Measurements from ENCODE around the gene PRR29.
A peak's percentile ranks its signal among the peaks of the same experiment; 100 is the strongest.
"Not testable (repeated sequence)": the region's sequence is repeated elsewhere in the genome, so short reads cannot be mapped to it uniquely, and the experiment has no call there.

The PRR29 gene

GRCh38 chr17:64015447-64015846, 17.3 kb downstream of the PRR29 start:
- DNase-seq (ENCODE audit: low read depth) = no peak

DNA sequence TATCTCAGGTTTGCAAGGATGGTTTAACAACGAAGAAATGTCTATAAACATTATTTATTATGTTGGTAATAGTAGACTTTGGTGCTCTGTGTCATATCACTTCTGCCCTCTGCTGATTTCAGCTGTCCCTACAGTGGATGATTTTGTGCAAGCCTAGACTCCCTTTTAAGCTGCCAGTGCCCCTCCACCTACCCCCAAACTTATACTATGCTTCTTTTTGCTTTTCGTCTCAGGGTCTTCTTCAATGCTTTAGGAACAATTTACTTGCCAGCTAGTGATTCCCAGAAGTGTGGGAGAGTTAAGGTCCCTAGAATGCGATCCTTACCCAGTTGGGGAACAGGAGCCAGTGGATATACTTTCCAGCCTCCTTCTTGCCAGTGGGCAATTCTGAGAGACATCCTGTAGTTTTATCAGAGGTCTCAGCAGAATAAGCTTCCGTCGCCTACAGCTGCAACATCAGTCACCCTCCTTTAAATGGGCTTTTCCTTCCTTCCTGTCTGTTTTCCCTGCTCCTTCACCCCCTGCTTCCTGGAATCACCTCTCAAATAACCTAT, 18.2 kb downstream of the PRR29 start:
- DNase-seq (ENCODE audit: low read depth) = no peak

GRCh38 chr17:64016974-64017373, 18.8 kb downstream of the PRR29 start:
- DNase-seq (ENCODE audit: low read depth) = no peak

- no peak for DNase-seq (ENCODE audit: low read depth)
Measured at GRCh38 chr17:64017381-64017980, 19.3 kb downstream of the PRR29 start.

DNA sequence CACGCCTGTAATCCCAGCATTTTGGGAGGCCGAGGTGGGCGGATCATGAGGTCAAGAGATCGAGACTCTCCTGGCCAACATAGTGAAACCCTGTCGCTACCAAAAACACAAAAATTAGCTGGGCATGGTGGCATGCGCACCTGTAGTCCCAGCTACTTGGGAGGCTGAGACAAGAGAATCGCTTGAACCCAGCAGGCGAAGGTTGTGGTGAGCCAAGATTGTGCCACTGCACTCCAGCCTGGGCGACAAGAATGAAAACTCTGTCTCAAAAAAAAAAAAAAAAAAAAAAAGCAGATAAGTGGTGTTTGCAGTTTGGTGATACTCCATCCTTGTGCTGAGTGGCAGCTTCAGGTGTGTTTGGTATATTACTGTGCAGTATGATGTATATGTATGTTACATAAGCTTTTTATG, 21.4 kb downstream of the PRR29 start:
- DNase-seq (ENCODE audit: low read depth) = not testable (repeated sequence)

DNA sequence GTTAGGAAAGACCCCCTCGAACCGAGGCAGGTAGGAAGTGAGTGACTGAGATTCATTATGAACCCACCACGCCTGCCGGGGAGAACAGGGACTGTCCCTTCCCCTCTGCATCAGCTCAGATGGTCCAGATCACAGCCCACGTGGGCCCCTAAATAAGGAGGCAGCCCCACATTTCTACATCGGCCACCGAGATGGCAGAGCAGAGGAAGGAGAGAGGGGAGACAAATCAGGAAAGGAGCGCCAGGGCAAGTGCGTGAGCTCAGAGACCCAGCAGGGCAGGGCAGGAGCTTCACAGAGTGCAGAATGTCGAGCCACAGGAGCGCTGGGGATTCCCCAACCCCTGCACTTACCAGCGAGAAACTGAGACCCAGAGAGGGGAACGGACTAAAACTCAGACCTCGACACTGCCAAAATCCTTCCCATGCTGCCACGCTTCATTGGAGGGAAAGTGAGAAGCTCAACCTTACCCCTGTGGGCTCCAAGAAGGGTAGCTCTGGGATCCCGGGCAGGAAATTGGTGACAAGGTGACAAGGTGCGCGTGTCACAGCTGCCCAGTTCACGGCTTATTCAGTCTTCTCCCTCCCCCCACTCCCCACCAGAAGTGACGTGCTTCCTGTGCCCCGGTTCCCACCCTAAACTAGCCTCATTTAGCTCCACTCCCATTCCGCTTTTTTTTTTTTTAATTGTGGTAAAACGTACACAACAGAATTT, 22.1 kb downstream of the PRR29 start, which contains the start of gene ICAM2:
TSS of gene ICAM2 (minus strand) at position 578 of the 711 bp plus-strand sequence. CDS start 13,942 bp downstream, outside the sequence.
- no peak for DNase-seq (ENCODE audit: low read depth)

GRCh38 chr17:64022611-64023063, 24.5 kb downstream of the PRR29 start:
- no peak for DNase-seq (ENCODE audit: low read depth)

DNA sequence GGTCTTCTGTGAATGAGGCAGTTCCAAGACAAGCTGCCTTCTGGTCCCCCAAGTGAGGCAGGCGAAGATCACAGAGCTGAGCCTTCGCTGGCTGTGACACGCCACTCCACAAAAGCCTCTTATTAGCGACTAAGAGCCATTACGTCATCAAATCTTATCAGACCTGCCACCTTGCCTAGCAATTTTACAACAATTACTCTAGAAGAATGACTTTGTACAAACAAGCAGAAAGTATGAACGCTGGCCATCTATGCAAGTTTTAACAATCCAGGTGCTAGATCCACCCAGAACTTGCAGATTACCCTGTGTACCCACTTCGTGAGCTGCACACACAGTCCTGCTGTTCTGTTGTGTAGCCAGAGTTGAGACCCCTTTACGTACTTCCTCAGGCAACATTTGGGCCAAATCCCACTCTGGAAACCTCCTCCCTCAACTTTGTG, 26.1 kb downstream of the PRR29 start:
- DNase-seq (ENCODE audit: low read depth) = no peak

GRCh38 chr17:64024781-64025731, 26.9 kb downstream of the PRR29 start:
- peak; percentile 27 for DNase-seq (ENCODE audit: low read depth)

DNA sequence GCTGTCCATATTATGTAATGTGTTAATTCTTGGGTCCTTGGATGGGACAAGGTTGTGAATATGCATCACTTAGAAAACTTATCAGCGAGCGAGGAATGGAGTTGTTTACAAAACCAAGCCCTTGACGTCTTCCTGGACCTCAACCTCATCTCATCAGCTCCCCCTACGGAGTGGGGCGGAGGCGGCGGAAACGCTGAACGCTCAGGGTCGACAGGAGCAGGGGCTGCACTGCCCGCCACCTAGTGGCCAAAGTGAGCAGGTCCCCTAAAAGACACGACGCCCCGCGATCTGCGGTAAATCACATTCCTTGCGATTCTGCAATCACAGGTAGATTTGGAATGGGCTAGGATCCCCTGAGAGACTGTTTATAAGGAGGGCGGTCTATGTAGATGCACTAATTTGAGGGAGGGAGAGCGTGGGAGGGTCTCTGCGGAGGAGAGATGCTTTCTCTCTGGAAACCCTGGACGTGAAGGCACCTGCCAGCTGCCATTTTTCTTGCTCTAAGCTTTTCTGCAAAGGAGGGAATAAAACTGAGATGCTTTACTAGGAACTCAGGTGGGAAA, 27.7 kb downstream of the PRR29 start:
- peak; percentile 66 for DNase-seq (ENCODE audit: low read depth)

DNA sequence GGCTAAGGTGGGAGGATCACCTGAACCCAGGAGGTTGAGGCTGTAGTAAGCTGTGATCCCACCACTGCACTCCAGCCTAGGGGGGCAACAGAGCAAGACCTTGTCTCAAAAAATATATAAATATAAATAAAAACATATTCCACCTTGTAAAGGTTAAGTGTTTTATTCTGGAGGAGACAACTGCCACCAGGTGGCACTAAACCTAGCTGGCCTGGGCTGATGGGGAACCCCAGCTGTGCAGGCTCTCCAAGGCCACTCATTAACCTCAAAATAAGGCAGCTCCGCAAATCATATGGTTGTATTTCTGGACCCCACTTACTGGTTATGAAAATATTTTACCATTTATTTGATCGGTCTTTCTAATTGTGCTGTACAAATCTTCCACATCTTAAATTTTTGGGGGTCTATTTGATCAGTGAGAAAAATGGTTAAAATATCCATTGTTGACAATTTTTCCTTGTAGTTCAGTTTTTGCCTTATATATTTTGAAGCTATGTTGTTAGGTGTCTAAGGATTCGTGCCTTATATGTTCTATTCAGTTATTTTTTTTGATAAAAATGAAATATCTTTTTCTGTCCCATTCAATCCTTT, 30.8 kb downstream of the PRR29 start:
- DNase-seq (ENCODE audit: low read depth) = peak; percentile 66

DNA sequence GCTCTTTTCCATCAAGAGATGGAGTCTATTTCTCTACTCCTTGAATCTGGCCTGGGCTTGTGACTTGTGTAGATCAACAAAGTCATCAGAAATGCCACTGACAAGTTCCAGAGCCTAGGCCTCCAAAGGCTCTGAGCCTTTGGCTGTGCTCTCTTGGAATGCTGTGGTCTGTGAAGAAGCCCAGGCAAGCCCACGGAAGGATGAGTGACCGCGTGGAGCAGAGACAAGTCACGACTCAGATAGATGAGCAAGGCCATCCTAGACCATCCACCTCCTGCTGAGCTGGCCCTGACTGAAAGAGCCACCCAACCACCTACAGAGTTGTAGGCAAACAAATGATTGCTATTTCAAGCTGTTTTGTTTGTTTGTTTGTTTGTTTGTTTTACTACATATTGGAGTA, 33.9 kb downstream of the PRR29 start:
- DNase-seq (ENCODE audit: low read depth) = peak; percentile 55

DNA sequence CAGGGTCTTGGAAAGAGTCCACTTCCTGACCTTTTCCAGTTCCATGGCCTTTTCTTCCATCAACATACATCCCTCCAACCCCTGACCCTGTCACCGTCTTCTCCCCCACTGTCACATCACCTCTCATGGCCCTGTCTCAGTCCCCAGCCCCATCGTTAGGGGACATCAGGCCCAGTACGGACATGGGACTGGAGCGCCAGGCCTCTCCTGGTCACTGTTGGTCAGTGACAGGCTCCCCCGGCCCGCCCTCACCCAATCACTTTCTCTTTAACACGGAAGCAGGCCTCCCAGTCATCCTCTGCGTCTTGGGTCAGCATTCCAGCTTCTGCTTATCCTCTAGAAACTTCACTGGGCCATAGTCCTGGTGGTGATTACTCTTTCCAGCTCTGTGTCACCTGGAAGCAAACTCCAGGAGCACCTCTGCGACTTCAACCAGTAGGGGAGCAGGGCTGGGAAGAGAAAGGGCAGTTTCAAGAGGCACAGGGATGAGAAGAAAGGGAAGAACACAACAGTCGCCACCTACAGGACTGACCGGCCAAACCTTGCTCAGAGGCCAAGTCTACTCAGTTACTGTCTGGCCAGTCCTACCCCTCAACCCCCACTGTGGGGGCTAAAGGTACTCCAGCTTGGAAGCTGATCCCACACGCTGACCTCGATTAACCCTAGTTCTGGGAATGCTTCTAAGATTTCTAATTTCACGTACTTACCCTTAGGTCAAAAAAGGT, 38.2 kb downstream of the PRR29 start:
- no peak for DNase-seq (ENCODE audit: low read depth)

GRCh38 chr17:64037180-64037579, 39.0 kb downstream of the PRR29 start:
- DNase-seq (ENCODE audit: low read depth) = no peak

- no peak for DNase-seq (ENCODE audit: low read depth)
Measured at GRCh38 chr17:64037802-64038201, 39.7 kb downstream of the PRR29 start.

DNA sequence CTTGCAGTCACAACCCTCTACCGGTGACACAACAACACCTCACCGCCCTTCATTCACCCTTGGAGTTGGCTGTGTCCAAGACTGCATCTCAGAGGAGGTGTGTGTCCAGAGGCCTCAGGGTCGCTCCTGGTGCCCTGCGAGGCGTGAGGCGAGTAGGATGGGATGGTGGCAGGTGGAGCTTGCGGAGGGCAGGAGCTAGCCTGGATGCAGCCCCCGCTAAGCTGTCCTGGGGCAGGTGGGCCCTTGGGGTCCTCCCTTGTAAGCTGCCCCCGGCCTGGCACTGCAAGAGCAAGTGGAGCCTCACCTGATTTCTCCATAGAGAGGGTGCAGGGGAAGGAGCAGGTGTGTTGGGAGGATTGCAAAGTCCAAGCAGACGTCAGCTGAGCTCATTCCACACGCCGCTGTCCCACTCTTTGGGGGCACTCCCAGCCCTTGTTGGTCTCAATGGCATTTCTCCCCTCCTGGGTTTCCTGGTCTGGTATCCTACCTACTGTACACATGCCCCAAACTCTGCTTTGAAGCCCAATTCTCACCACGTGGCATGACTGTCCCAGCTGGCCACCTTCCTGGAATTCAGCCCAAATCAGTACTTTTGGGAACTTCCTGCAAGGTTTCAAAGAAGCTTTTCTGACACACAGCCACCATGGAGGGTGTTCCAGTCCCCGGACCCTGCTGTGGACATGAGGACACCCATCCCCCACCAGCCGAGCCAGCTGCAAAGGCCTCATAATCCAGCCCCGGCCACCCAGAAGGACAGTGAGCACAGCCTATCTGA, 40.4 kb downstream of the PRR29 start:
- no peak for DNase-seq (ENCODE audit: low read depth)

DNA sequence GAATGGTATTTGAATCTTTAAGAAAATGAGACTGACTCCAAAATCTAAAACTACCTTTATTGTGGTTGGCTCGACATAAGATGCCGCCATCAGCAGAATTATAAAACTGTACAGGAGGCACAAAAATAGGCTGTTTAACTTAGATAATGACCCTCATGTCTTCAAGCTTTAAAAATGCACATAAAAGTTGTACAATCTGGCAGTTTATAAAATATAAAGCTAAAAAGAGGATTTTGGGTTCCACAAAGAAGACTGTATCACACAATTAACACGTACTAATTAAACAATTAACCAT, 40.9 kb downstream of the PRR29 start:
- no peak for DNase-seq (ENCODE audit: low read depth)

GRCh38 chr17:64040206-64040605, 42.1 kb downstream of the PRR29 start:
- no peak for DNase-seq (ENCODE audit: low read depth)

GRCh38 chr17:64041912-64042311, 43.8 kb downstream of the PRR29 start:
- DNase-seq (ENCODE audit: low read depth) = no peak
